ENCODE results near the gene MYLK. TPM values are rescaled to one million over a fixed set of nuclear protein-coding genes. Genes with fewer than 3 reads are reported as not detected.

MYLK gene
- total and polyA plus RNA-seq, 3 experiments from 2014 or later: 0.09 to 0.10 TPM; not detected in 1

- no peak overlapping the region for H3K4me3 ChIP-seq (ENCODE audit: low read length)
- H3K27ac Mint-ChIP-seq: no peak overlapping the region
- H3K4me1 Mint-ChIP-seq: no peaks in the 10 kb centered on the region
- H3K9me3 Mint-ChIP-seq: peaks cover 0 to 12% (median 5%) of the 10 kb centered on the region in 5 donors
- H3K27me3 ChIP-seq (ENCODE audit: insufficient read depth, low read length, poor library complexity, severe bottlenecking): no peaks in the 10 kb centered on the region
- ChIA-PET CTCF (no interaction called here), POLR2A (no interaction called here)
- no peaks in the 10 kb centered on the region for H3K36me3 ChIP-seq (ENCODE audit: insufficient read depth, low read length)
- peaks cover 4 to 17% of the 10 kb centered on the region in 2 donors for H3K27me3 Mint-ChIP-seq
- H3K4me1 ChIP-seq (ENCODE audit: insufficient read depth, low read length): no peaks in the 10 kb centered on the region
- H3K4me3 Mint-ChIP-seq: no peak overlapping the region
- H3K36me3 Mint-ChIP-seq: no peaks in the 10 kb centered on the region
- DNase-seq: no peak
- H3K9me3 ChIP-seq (ENCODE audit: low read length): no peaks in the 10 kb centered on the region
- no peak overlapping the region for H3K27ac ChIP-seq (ENCODE audit: low read depth, low read length)
Measured at GRCh38 chr3:123854905-123855304, 29.2 kb downstream of the MYLK start.

- Histone ChIP-seq H3K4me1 (ENCODE audit: insufficient read depth, low read length) (no peaks in the 10 kb centered on the region), H3K27me3 (ENCODE audit: insufficient read depth, low read length, poor library complexity, severe bottlenecking) (no peaks in the 10 kb centered on the region), H3K36me3 (ENCODE audit: insufficient read depth, low read length) (no peaks in the 10 kb centered on the region), H3K27ac (ENCODE audit: low read depth, low read length) (no peak overlapping the region), H3K4me3 (ENCODE audit: low read length) (no peak overlapping the region), H3K9me3 (ENCODE audit: low read length) (no peaks in the 10 kb centered on the region)
- DNase-seq: no peak
- CTCF ChIA-PET: no interaction called here
- H3K36me3 Mint-ChIP-seq: no peaks in the 10 kb centered on the region
- no peak overlapping the region for H3K27ac Mint-ChIP-seq
- H3K4me3 Mint-ChIP-seq: no peak overlapping the region
- H3K27me3 Mint-ChIP-seq: peaks cover 4 to 17% of the 10 kb centered on the region in 2 donors
- H3K4me1 Mint-ChIP-seq: no peaks in the 10 kb centered on the region
- POLR2A ChIA-PET: no interaction called here
- H3K9me3 Mint-ChIP-seq: peaks cover 6 to 17% (median 13%) of the 10 kb centered on the region in 5 donors
Measured at GRCh38 chr3:123853686-123854372, 30.3 kb downstream of the MYLK start.

- POLR2A ChIA-PET: no interaction called here
Measured at GRCh38 chr3:123847209-123847608, 36.9 kb downstream of the MYLK start.

GRCh38 chr3:123843668-123844067 is 40.5 kb downstream of the MYLK start:
- H3K4me1 Mint-ChIP-seq: no peaks in the 10 kb centered on the region
- no peak overlapping the region for H3K27ac Mint-ChIP-seq
- no peaks in the 10 kb centered on the region for H3K36me3 Mint-ChIP-seq
- H3K36me3 ChIP-seq (ENCODE audit: insufficient read depth, low read length): no peaks in the 10 kb centered on the region
- no peak overlapping the region for H3K4me3 Mint-ChIP-seq
- no peak overlapping the region for H3K4me3 ChIP-seq (ENCODE audit: low read length)
- POLR2A ChIA-PET: no interaction called here
- CTCF ChIA-PET: no interaction called here
- no peaks in the 10 kb centered on the region for H3K27me3 ChIP-seq (ENCODE audit: insufficient read depth, low read length, poor library complexity, severe bottlenecking)
- H3K4me1 ChIP-seq (ENCODE audit: insufficient read depth, low read length): no peaks in the 10 kb centered on the region
- DNase-seq: no peak
- peaks cover 11 to 23% (median 17%) of the 10 kb centered on the region in 5 donors for H3K9me3 Mint-ChIP-seq
- no peak overlapping the region for H3K27ac ChIP-seq (ENCODE audit: low read depth, low read length)
- H3K27me3 Mint-ChIP-seq: no peaks in the 10 kb centered on the region
- H3K9me3 ChIP-seq (ENCODE audit: low read length): no peaks in the 10 kb centered on the region

More at GRCh38 chr3:123847209-123847608, 36.9 kb downstream of the MYLK start:
- no peak for DNase-seq
- Mint-ChIP-seq H3K4me1 (no peaks in the 10 kb centered on the region), H3K27ac (no peak overlapping the region), H3K4me3 (no peak overlapping the region), H3K36me3 (no peaks in the 10 kb centered on the region), H3K9me3 (peaks cover 10 to 28% (median 24%) of the 10 kb centered on the region in 5 donors), H3K27me3 (peaks cover 0 to 1% of the 10 kb centered on the region in 2 donors)
- Histone ChIP-seq H3K27ac (ENCODE audit: low read depth, low read length) (no peak overlapping the region), H3K27me3 (ENCODE audit: insufficient read depth, low read length, poor library complexity, severe bottlenecking) (no peaks in the 10 kb centered on the region), H3K4me1 (ENCODE audit: insufficient read depth, low read length) (no peaks in the 10 kb centered on the region), H3K9me3 (ENCODE audit: low read length) (no peaks in the 10 kb centered on the region), H3K36me3 (ENCODE audit: insufficient read depth, low read length) (no peaks in the 10 kb centered on the region), H3K4me3 (ENCODE audit: low read length) (no peak overlapping the region)
- CTCF ChIA-PET: no interaction called here

- Mint-ChIP-seq H3K36me3 (no peaks in the 10 kb centered on the region), H3K27me3 (no peaks in the 10 kb centered on the region), H3K4me3 (no peak overlapping the region), H3K27ac (no peak overlapping the region), H3K9me3 (peaks cover 8 to 17% (median 14%) of the 10 kb centered on the region in 5 donors), H3K4me1 (no peaks in the 10 kb centered on the region)
- DNase-seq: no peak
- Histone ChIP-seq H3K9me3 (ENCODE audit: low read length) (no peaks in the 10 kb centered on the region), H3K27ac (ENCODE audit: low read depth, low read length) (no peak overlapping the region), H3K36me3 (ENCODE audit: insufficient read depth, low read length) (no peaks in the 10 kb centered on the region), H3K4me3 (ENCODE audit: low read length) (no peak overlapping the region), H3K27me3 (ENCODE audit: insufficient read depth, low read length, poor library complexity, severe bottlenecking) (no peaks in the 10 kb centered on the region), H3K4me1 (ENCODE audit: insufficient read depth, low read length) (no peaks in the 10 kb centered on the region)
- ChIA-PET CTCF (no interaction called here), POLR2A (no interaction called here)
Measured at GRCh38 chr3:123842711-123843110, 41.4 kb downstream of the MYLK start.

GRCh38 chr3:123841476-123842238 is 42.5 kb downstream of the MYLK start:
- no peaks in the 10 kb centered on the region for H3K4me1 Mint-ChIP-seq
- H3K9me3 ChIP-seq (ENCODE audit: low read length): no peaks in the 10 kb centered on the region
- POLR2A ChIA-PET: no interaction called here
- H3K27me3 ChIP-seq (ENCODE audit: insufficient read depth, low read length, poor library complexity, severe bottlenecking): no peaks in the 10 kb centered on the region
- no peak overlapping the region for H3K4me3 ChIP-seq (ENCODE audit: low read length)
- CTCF ChIA-PET: no interaction called here
- no peak overlapping the region for H3K27ac Mint-ChIP-seq
- no peak for DNase-seq
- H3K4me1 ChIP-seq (ENCODE audit: insufficient read depth, low read length): no peaks in the 10 kb centered on the region
- H3K4me3 Mint-ChIP-seq: no peak overlapping the region
- peaks cover 0 to 3% of the 10 kb centered on the region in 2 donors for H3K27me3 Mint-ChIP-seq
- H3K9me3 Mint-ChIP-seq: peaks cover 8 to 18% (median 12%) of the 10 kb centered on the region in 5 donors
- no peaks in the 10 kb centered on the region for H3K36me3 Mint-ChIP-seq
- no peaks in the 10 kb centered on the region for H3K36me3 ChIP-seq (ENCODE audit: insufficient read depth, low read length)
- H3K27ac ChIP-seq (ENCODE audit: low read depth, low read length): no peak overlapping the region

- ChIA-PET POLR2A (no interaction called here), CTCF (no interaction called here)
Measured at GRCh38 chr3:123840961-123841360, 43.2 kb downstream of the MYLK start.

GRCh38 chr3:123837858-123838257 is 46.3 kb downstream of the MYLK start:
- H3K9me3 Mint-ChIP-seq: peaks cover 7 to 12% (median 8%) of the 10 kb centered on the region in 5 donors
- H3K27ac Mint-ChIP-seq: no peak overlapping the region

More at GRCh38 chr3:123840961-123841360, 43.2 kb downstream of the MYLK start:
- H3K4me1 ChIP-seq (ENCODE audit: insufficient read depth, low read length): no peaks in the 10 kb centered on the region
- no peak overlapping the region for H3K4me3 Mint-ChIP-seq
- H3K36me3 ChIP-seq (ENCODE audit: insufficient read depth, low read length): no peaks in the 10 kb centered on the region
- H3K27ac Mint-ChIP-seq: no peak overlapping the region
- H3K27me3 Mint-ChIP-seq: peaks cover 4 to 10% of the 10 kb centered on the region in 2 donors
- H3K4me3 ChIP-seq (ENCODE audit: low read length): no peak overlapping the region
- DNase-seq: no peak
- H3K36me3 Mint-ChIP-seq: no peaks in the 10 kb centered on the region
- H3K9me3 Mint-ChIP-seq: peaks cover 8 to 13% (median 12%) of the 10 kb centered on the region in 5 donors
- H3K27me3 ChIP-seq (ENCODE audit: insufficient read depth, low read length, poor library complexity, severe bottlenecking): no peaks in the 10 kb centered on the region
- H3K4me1 Mint-ChIP-seq: no peaks in the 10 kb centered on the region
- H3K9me3 ChIP-seq (ENCODE audit: low read length): no peaks in the 10 kb centered on the region
- H3K27ac ChIP-seq (ENCODE audit: low read depth, low read length): no peak overlapping the region

More at GRCh38 chr3:123837858-123838257, 46.3 kb downstream of the MYLK start:
- no peaks in the 10 kb centered on the region for H3K27me3 ChIP-seq (ENCODE audit: insufficient read depth, low read length, poor library complexity, severe bottlenecking)
- no peak overlapping the region for H3K27ac ChIP-seq (ENCODE audit: low read depth, low read length)
- CTCF ChIA-PET: no interaction called here
- no peaks in the 10 kb centered on the region for H3K9me3 ChIP-seq (ENCODE audit: low read length)
- DNase-seq: no peak
- Mint-ChIP-seq H3K36me3 (no peaks in the 10 kb centered on the region), H3K4me1 (no peaks in the 10 kb centered on the region), H3K27me3 (peaks cover 8 to 25% of the 10 kb centered on the region in 2 donors), H3K4me3 (no peak overlapping the region)
- POLR2A ChIA-PET: no interaction called here
- H3K36me3 ChIP-seq (ENCODE audit: insufficient read depth, low read length): no peaks in the 10 kb centered on the region
- H3K4me1 ChIP-seq (ENCODE audit: insufficient read depth, low read length): no peaks in the 10 kb centered on the region
- no peak overlapping the region for H3K4me3 ChIP-seq (ENCODE audit: low read length)
